Endothelial cell of umbilical vein (primary cell): ENCODE data around the gene RPL18. TPM values are rescaled to one million over a fixed set of nuclear protein-coding genes. Genes with fewer than 3 reads are reported as not detected.

Experiments
- BruUV-seq: library from RNA; stranded (reverse); fragments of 400-500 nt; replicated peaks from 2 replicates; lab custom pipeline; 2021; lab: Mats Ljungman, UMichigan
- CTCF ChIA-PET: fragments of 300-600, 350-600 bp; sonication (Branson Sonifier 250); formaldehyde crosslinking; loops from one replicate; lab custom pipeline; 2021; ENCODE audit warnings: antibody characterized with exemption, inconsistent platforms; lab: Charles Lee
- POLR2A ChIA-PET: fragments of 300-600, 350-600 bp; sonication (Branson Sonifier 250); formaldehyde crosslinking; loops from one replicate; lab custom pipeline; 2021; ENCODE audit warnings: antibody characterized with exemption, inconsistent platforms; lab: Charles Lee
- DNase-seq: peaks from one replicate; pipeline ENCODE4 v3.0.0-alpha.2; 2011; ENCODE audit warnings: low read depth, low spot score
- FAIRE-seq: peaks from 2 replicates; lab custom pipeline; 2011; peaks lifted over from hg19 to GRCh38; lab: Jason Lieb, UNC
- H2AFZ ChIP-seq: 2 replicates; pipeline ENCODE4 v1.6.0; 2012; ENCODE audit warnings: low read depth, low read length, control low read depth, inconsistent platforms
- H3K27ac ChIP-seq: 2 replicates; pipeline ENCODE4 v1.5.1; 2011; ENCODE audit warnings: low read depth, mild to moderate bottlenecking, control low read depth, low read length, moderate library complexity; ENCODE audit not compliant: insufficient read depth
- H3K27me3 ChIP-seq, 2 experiments: 2 replicates each; pipeline versions ENCODE4 v1.6.0 to v1.6.1; 2011; ENCODE audit warnings: low read length in 2 of 2, mixed read lengths in 1 of 2; ENCODE audit not compliant: control insufficient read depth in 2 of 2, insufficient read depth in 2 of 2
- H3K36me3 ChIP-seq, 2 experiments: 2 replicates in 1 of 2; 3 replicates in 1 of 2; pipeline ENCODE4 v1.5.1; 2011; ENCODE audit warnings: low read length in 2 of 2, mild to moderate bottlenecking in 1 of 2, moderate library complexity in 1 of 2; ENCODE audit not compliant: control insufficient read depth in 2 of 2, insufficient read depth in 2 of 2; ENCODE audit errors: extremely low read depth in 1 of 2
- H3K4me1 ChIP-seq: 3 replicates; pipeline ENCODE4 v1.5.1; 2011; ENCODE audit warnings: mild to moderate bottlenecking, low read length; ENCODE audit not compliant: control insufficient read depth, insufficient read depth; ENCODE audit errors: extremely low read depth
- H3K4me2 ChIP-seq: 2 replicates; pipeline ENCODE4 v1.6.1; 2011; ENCODE audit warnings: low read length, control low read depth, mixed read lengths; ENCODE audit not compliant: insufficient read depth
- H3K4me3 ChIP-seq, 3 experiments: fragments of 200-600 bp in 1 of 3; sonication (generic), shearing (Covaris generic) in 1 of 3; replicated peaks in 1 of 3; 2 replicates each; pipeline ENCODE4 v1.5.1; 2011 to 2016; ENCODE audit warnings: control low read depth in 3 of 3, low read length in 3 of 3, mild to moderate bottlenecking in 2 of 3, inconsistent platforms in 1 of 3, low read depth in 1 of 3, moderate library complexity in 1 of 3; ENCODE audit not compliant: insufficient read depth in 1 of 3
- H3K79me2 ChIP-seq: 2 replicates; pipeline ENCODE4 v1.6.0; 2012; ENCODE audit warnings: low read length, inconsistent platforms; ENCODE audit not compliant: control insufficient read depth, insufficient read depth
- H3K9ac ChIP-seq: replicated peaks from 2 replicates; pipeline ENCODE3; 2011; ENCODE audit warnings: low read length, control low read depth; ENCODE audit not compliant: insufficient read depth; ENCODE audit errors: extremely low read depth
- H3K9me1 ChIP-seq: replicated peaks from 3 replicates; pipeline ENCODE4 v1.6.0; 2011; ENCODE audit warnings: mild to moderate bottlenecking, low read length; ENCODE audit not compliant: control insufficient read depth, insufficient read depth; ENCODE audit errors: extremely low read depth
- H3K9me3 ChIP-seq: replicated peaks from 2 replicates; pipeline ENCODE4 v1.5.1; 2012; ENCODE audit warnings: low read length, inconsistent platforms; ENCODE audit not compliant: control insufficient read depth, insufficient read depth
- H4K20me1 ChIP-seq: replicated peaks from 2 replicates; pipeline ENCODE3; 2011; ENCODE audit warnings: mild to moderate bottlenecking, low read length; ENCODE audit not compliant: control insufficient read depth, insufficient read depth; ENCODE audit errors: extremely low read depth
- FOS ChIP-seq: IDR thresholded peaks from 2 replicates; pipeline ENCODE4 v1.6.1; 2011; ENCODE audit warnings: mild to moderate bottlenecking, low read length, moderate library complexity, borderline replicate concordance; ENCODE audit not compliant: insufficient read depth
- GATA2 ChIP-seq: IDR thresholded peaks from 2 replicates; pipeline ENCODE4 v1.7.0; 2011; ENCODE audit warnings: low read depth, mild to moderate bottlenecking, moderate library complexity, mixed read lengths, low read length; ENCODE audit not compliant: insufficient read length, insufficient read depth
- JUN ChIP-seq: IDR thresholded peaks from 2 replicates; pipeline ENCODE4 v1.6.1; 2011; ENCODE audit warnings: borderline replicate concordance, low read depth; ENCODE audit not compliant: insufficient read length, insufficient read depth
- POLR2A ChIP-seq: IDR thresholded peaks from 2 replicates; pipeline ENCODE4 v1.6.1; 2012; ENCODE audit warnings: low read depth, mild to moderate bottlenecking, control low read depth, low read length
- POLR2AphosphoS5 ChIP-seq: IDR thresholded peaks from 2 replicates; pipeline ENCODE4 v1.6.1; 2012; ENCODE audit warnings: low read depth, mild to moderate bottlenecking, control low read depth, low read length, moderate library complexity; ENCODE audit not compliant: insufficient read depth
- dilution Hi-C: fragments of 300-500 bp; cut with MboI; formaldehyde crosslinking; loops from one replicate; pipeline ENCODE4 v1.15.0; 2019; ENCODE audit warnings: low sequenced_read_pairs; ENCODE audit not compliant: extremely low pct_ligation_motif_present
- intact Hi-C: fragments of 100-400 bp; cut with micrococcal nuclease; formaldehyde crosslinking; loops from one replicate; pipeline ENCODE4 v1.10.0; 2022
- polyA plus RNA-seq, 4 experiments: library from polyadenylated mRNA; depleted of rRNA in 3 of 4; stranded (reverse) in 3 of 4; unstranded in 1 of 4; fragments of >200 nt; gene quantifications; 2 replicates each; pipeline versions ENCODE4 v1.2.1 to v1.2.3, GENCODE V29; 2011 to 2012; ENCODE audit warnings: missing spikeins in 1 of 4
- total RNA-seq: library from RNA; stranded (reverse); gene quantifications from 2 replicates; pipeline ENCODE4 v1.2.3, GENCODE V29; 2021

RPL18 gene
- total and polyA plus RNA-seq, 2 donors (not counting 3 experiments of a cell fraction or from before 2014, with no cell fraction given) = 1,407 to 2,154 TPM

DNA sequence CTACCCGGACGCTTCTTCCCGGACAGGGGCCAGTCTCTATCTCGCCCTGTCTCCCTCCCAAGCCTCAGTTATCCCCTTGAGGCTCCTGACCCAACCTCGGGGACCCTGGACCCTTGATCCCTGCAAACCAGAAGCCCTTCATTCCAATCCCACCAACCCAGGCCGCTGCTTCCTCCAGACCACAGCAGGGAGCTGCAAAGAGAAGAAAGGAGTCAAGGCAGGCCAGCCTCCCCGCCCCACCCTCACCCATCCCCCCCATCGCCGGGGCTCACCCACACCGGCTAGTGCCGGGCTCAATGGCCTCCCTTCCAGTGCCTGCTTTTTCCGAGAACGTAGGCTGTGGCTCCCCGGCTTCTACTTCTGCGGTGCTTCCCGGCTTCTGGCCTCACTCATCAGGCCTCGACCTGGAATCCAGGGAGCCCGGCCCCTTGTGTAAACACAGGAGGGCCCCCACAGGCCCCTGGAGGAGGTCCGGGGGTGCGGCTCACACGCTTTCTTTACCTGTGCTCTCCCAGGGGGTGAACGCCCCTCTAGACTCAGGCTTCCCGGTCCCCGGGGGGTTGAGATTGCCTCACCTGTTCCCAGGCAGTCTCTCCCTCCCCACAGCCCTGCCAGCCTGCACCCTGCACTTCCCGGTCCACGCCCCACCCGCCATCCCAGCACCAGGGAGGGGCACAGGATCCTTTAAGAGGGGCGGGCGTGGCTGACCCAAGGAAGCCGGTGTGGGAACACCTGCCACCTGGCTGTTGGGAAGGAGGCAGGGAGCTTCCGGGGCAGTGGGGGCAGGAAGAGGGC lies 4.3 kb downstream of the RPL18 start, which contains the start of gene FAM83E:
Gene FAM83E, minus strand, starts transcription at position 641 of the 795 bp plus-strand sequence. CDS start 1,704 bp downstream, outside the sequence.
- no peak within 1 kb of the TSS for H3K9ac ChIP-seq
- peak; percentile 33 for FAIRE-seq
- POLR2A ChIA-PET = no interaction called here

DNA sequence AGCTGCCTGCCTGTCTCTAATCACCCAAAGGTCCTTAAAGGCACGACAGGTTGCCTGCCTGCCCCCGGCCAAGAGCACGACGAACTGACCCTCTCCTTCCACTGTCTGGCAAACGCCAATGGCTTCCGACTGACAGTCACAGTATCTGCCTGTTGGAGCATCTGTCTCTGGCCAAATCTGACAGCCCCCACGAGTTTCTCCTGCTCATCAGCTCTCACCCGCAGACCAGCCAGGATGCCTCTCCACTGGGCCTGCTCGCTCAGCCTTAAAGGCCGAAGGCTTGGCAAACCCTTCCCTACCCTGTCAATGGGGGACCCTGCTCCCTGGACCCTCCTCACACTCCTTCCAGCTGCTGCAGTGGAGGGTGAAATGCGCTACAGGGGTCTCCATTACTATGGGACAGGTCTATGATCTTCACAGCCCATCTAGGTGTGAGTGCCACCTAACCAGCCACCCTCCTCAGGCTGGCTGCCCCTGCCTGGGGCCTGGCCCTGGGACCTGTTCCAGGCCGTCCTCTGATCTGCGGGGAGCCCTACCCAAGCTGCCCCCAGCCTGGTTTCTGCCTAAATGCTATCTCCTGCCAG lies 5.0 kb downstream of the RPL18 start:
- Histone ChIP-seq H3K9me3 (no peaks in the 10 kb centered on the region), H3K4me3 (no peak overlapping the region), H3K27me3 (no peaks in the 10 kb centered on the region), H3K4me1 (peaks cover 17% of the 10 kb centered on the region), H4K20me1 (no peaks in the 10 kb centered on the region), H3K36me3 (peaks cover 19 to 24% of the 10 kb centered on the region in 2 experiments), H2AFZ (no peak overlapping the region), H3K79me2 (peaks cover 34% of the 10 kb centered on the region), H3K27ac (no peak overlapping the region), H3K4me2 (no peak overlapping the region), H3K9ac (no peak overlapping the region), H3K9me1 (no peaks in the 10 kb centered on the region)
- FAIRE-seq (no peak), DNase-seq (no peak)
- CTCF ChIA-PET = no interaction called here
- BruUV-seq = no TSS peak
- POLR2A ChIA-PET = no interaction called here
- dilution Hi-C loops (no loop called here), intact Hi-C loops (no loop called here)
- TF ChIP-seq POLR2A (peak; percentile 3), FOS (no peak), POLR2AphosphoS5 (peak; percentile 43)

More for the DNA sequence above, 4.3 kb downstream of the RPL18 start, which contains the start of gene FAM83E:
- CTCF ChIA-PET = no interaction called here
- Histone ChIP-seq H2AFZ (no peak within 1 kb of the TSS), H3K9me3 (no peaks in the 10 kb centered on the region), H3K36me3 (peaks cover 19 to 24% of the 10 kb centered on the region in 2 experiments), H3K79me2 (peaks cover 34% of the 10 kb centered on the region), H3K27me3 (no peaks in the 10 kb centered on the region), H4K20me1 (no peaks in the 10 kb centered on the region), H3K4me1 (peaks cover 18% of the 10 kb centered on the region), H3K9me1 (no peaks in the 10 kb centered on the region), H3K4me2 (no peak within 1 kb of the TSS), H3K4me3 (no peak within 1 kb of the TSS), H3K27ac (no peak within 1 kb of the TSS)
- TF ChIP-seq GATA2 = no peak
- peak; percentile 17 for TF ChIP-seq POLR2A
- TF ChIP-seq JUN = no peak
- no peak for DNase-seq
- intact Hi-C loops (no loop called here), dilution Hi-C loops (no loop called here)
- no TSS peak for BruUV-seq
